Right atrium auricular region (tissue), 2 donors: Measurements from ENCODE around the gene DIP2A. TPM values are rescaled to one million over a fixed set of nuclear protein-coding genes. Genes with fewer than 3 reads are reported as not detected.

Experiments used
- DNase-seq: peaks from one replicate; pipeline ENCODE4 v3.0.0-alpha.2; 2019; ENCODE audit warnings: low spot score
- H3K27ac ChIP-seq, 2 donors: fragments of 200-600 bp; sonication (generic); 1 replicate in 1 of 2; 2 replicates in 1 of 2; pipeline ENCODE4 v1.5.1; 2016 to 2019
- H3K27me3 ChIP-seq, 2 donors: fragments of 200-600 bp; sonication (generic); one replicate each; pipeline versions ENCODE4 v1.5.1 to v1.6.0; 2017 to 2019
- H3K36me3 ChIP-seq: fragments of 200-600 bp; sonication (generic); one replicate; pipeline ENCODE4 v1.5.1; 2016
- H3K4me1 ChIP-seq, 2 donors: fragments of 200-600 bp; sonication (generic); one replicate each; pipeline versions ENCODE4 v1.5.1 to v1.6.0; 2017 to 2019
- H3K4me3 ChIP-seq, 2 donors: fragments of 200-600 bp; sonication (generic); 1 replicate in 1 of 2; 2 replicates in 1 of 2; pipeline ENCODE4 v1.5.1; 2017 to 2019; ENCODE audit warnings: mild to moderate bottlenecking in 1 of 2, moderate library complexity in 1 of 2
- H3K9me3 ChIP-seq, 2 donors: fragments of 200-600 bp; sonication (generic); one replicate each; pipeline ENCODE4 v1.5.1; 2019
- total RNA-seq, 2 donors: library from RNA; depleted of rRNA; stranded (reverse); fragments of >200 nt; gene quantifications; one replicate each; pipeline ENCODE4 v1.1.0, GENCODE V29; 2016
- TF ChIP-seq, protein P1 (sequence below), 2 donors: fragments of 200-600 bp; sonication (generic); IDR thresholded peaks; one replicate each; pipeline ENCODE4 v1.5.1; 2019; ENCODE audit warnings: antibody characterized with exemption in 2 of 2

The DIP2A gene
- total RNA-seq, 2 donors from 2014 or later, result 18.1 to 25.9 TPM

DNA sequence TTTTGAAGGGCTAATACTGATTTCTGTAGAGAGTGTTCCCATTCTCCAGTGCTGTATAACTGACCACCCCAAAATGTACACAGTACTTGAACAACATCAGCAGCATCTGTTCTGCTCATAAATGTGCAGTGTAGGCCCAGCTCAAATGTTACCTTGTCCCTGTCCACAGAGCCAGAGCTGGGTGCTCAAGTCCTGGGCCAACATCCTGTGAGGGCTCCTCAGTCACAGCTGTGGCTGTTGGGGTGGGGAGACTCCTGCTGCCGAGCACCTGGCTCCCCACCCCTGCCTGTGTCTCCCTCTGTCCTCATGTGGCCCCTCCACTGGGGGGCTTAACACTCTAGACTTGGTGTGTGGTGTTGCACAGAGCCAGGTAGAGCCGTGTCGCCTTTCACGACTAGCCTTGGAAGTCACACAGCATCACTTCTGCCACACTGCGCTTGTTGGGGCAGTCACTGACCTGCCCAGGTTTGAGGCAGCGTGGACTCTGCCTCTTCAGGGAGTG is 30.5 kb downstream of the DIP2A start:
- Histone ChIP-seq H3K4me3 (no peak overlapping the region), H3K9me3 (no peaks in the 10 kb centered on the region), H3K27me3 (no peaks in the 10 kb centered on the region), H3K4me1 (no peaks in the 10 kb centered on the region), H3K27ac (no peak overlapping the region), H3K36me3 (peaks cover 26% of the 10 kb centered on the region)
- DNase-seq, result no peak
- TF ChIP-seq, protein P1, sequence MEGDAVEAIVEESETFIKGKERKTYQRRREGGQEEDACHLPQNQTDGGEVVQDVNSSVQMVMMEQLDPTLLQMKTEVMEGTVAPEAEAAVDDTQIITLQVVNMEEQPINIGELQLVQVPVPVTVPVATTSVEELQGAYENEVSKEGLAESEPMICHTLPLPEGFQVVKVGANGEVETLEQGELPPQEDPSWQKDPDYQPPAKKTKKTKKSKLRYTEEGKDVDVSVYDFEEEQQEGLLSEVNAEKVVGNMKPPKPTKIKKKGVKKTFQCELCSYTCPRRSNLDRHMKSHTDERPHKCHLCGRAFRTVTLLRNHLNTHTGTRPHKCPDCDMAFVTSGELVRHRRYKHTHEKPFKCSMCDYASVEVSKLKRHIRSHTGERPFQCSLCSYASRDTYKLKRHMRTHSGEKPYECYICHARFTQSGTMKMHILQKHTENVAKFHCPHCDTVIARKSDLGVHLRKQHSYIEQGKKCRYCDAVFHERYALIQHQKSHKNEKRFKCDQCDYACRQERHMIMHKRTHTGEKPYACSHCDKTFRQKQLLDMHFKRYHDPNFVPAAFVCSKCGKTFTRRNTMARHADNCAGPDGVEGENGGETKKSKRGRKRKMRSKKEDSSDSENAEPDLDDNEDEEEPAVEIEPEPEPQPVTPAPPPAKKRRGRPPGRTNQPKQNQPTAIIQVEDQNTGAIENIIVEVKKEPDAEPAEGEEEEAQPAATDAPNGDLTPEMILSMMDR (IDR thresholded peaks at IDR 0.05), result no peak

DNA sequence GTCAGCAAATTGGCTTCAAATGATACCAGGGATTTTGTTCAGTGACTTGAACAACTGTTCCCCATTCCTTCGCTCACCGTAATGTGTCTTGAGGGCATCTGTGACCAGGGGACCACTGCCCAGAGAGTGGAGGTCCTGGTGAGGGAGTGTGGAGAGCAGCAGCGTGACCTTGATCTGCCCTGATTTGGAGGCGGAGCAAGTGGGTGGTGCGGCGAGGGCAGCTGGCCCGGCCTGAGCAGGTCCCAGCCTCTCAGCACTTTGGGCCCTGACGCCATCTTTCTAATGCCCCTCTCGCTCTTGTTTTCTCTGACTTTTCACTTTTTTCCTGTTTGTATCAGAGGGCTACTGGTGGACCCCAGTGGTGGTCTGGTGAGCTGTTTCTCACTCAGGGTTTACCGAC is 31.1 kb downstream of the DIP2A start:
- TF ChIP-seq, protein P1 (IDR thresholded peaks at IDR 0.05), result no peak
- Histone ChIP-seq H3K9me3 (no peaks in the 10 kb centered on the region), H3K27ac (no peak overlapping the region), H3K4me3 (no peak overlapping the region), H3K27me3 (no peaks in the 10 kb centered on the region), H3K36me3 (peaks cover 26% of the 10 kb centered on the region), H3K4me1 (no peaks in the 10 kb centered on the region)
- no peak for DNase-seq

DNA sequence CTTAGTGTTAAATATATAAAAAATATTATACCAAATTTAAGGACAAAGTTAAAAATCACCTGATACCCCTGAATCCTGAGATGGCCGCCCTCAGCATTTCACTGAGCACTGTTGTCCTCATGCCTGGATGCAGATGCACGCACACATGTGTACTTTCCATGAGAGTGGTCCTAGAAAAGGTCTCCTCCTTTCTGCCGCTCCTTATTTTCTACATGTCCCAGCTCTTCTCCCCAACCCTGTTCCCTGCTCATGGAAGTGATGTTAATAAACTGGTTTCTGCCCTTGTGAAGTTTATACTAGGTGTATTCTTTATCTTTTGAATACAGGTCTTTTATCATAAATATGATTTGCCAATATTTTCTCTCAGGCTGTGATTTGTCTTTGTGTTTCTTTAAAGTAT is 32.9 kb downstream of the DIP2A start:
- peaks cover 20% of the 10 kb centered on the region for H3K36me3 ChIP-seq
- no peaks in the 10 kb centered on the region for H3K9me3 ChIP-seq
- DNase-seq, result no peak
- no peaks in the 10 kb centered on the region for H3K4me1 ChIP-seq
- H3K27ac ChIP-seq, result no peak overlapping the region
- TF ChIP-seq, protein P1 (IDR thresholded peaks at IDR 0.05), result no peak
- no peak overlapping the region for H3K4me3 ChIP-seq
- H3K27me3 ChIP-seq, result no peaks in the 10 kb centered on the region

DNA sequence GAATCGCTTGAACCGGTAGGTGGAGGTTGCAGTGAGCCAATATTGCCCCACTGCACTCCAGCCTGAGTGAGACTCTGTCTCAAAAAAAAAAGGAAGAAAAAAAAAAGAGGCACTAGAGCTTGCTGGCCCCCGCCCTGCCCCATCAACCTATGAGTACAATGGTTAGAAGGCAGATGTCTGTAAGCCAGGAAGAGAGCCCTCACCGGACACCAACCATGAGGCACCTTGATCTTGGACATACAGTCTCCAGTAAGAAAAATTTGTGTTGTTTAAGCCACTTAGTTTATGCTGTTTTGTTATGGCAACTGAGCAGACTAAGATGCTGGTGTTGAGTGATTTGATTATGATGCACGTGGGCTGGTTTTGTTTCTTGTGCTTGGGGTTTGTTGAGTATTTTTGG is 34.2 kb downstream of the DIP2A start:
- Histone ChIP-seq H3K27me3 (no peaks in the 10 kb centered on the region), H3K27ac (no peak overlapping the region), H3K9me3 (no peaks in the 10 kb centered on the region), H3K36me3 (peaks cover 26% of the 10 kb centered on the region), H3K4me3 (no peak overlapping the region), H3K4me1 (no peaks in the 10 kb centered on the region)
- no peak for DNase-seq
- TF ChIP-seq, protein P1 (IDR thresholded peaks at IDR 0.05), result no peak

DNA sequence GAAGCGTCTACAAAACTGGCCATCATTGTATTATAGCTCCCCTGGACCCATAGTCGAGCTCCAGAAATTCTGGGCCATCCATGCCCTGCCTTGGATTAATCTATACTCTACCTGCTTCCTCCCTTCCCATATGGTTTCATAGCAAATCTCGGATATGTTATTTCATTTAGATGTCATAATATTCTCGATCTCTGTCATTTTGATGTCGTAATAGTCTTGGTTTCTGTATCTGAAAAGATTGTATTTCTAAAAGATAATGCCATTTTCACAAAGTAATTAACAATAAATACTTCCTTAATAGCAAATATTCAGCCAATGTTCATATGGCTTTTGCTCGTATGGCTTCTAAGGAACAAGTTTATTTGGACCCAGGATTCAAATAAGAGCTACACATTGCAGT is 35.1 kb downstream of the DIP2A start:
- Histone ChIP-seq H3K9me3 (no peaks in the 10 kb centered on the region), H3K36me3 (peaks cover 36% of the 10 kb centered on the region), H3K27ac (no peak overlapping the region), H3K4me3 (no peak overlapping the region), H3K27me3 (no peaks in the 10 kb centered on the region), H3K4me1 (no peaks in the 10 kb centered on the region)
- no peak for DNase-seq
- TF ChIP-seq, protein P1 (IDR thresholded peaks at IDR 0.05), result no peak

DNA sequence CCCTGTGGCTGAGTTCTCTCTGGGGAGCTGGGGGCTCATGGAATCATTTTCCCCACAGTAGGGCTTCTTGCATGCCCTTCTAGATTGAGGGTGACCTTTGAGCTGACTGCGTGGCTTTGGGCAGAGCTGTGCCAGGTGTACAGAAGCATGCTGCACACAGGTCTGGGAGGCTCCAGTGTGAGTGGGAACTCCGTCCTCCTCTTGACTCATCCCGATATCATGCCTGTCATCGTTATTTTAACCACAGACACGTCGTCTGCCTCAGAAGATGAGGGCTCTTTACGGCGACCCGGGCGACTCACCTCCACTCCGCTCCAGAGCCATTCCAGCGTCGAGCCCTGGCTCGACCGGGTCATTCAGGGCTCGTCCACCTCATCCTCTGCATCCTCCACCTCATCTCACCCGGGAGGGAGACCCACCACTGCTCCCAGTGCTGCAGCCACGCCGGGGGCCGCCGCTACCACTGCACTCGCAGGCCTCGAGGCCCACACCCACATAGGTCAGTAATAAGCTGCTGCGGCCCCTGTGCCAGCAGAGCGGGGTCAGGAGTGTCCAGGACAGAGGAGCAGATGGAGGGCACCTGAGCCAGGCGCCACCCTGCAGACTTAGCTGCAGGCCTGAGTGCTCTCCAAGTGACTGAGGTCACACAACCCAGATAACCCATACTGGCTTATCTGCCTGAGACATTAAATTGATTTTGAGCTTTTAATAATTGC is 39.8 kb downstream of the DIP2A start:
- TF ChIP-seq, protein P1 (IDR thresholded peaks at IDR 0.05), result no peak
- peaks cover 44% of the 10 kb centered on the region for H3K36me3 ChIP-seq
- DNase-seq, result no peak
- no peaks in the 10 kb centered on the region for H3K27me3 ChIP-seq
- H3K4me1 ChIP-seq, result no peaks in the 10 kb centered on the region
- H3K9me3 ChIP-seq, result no peaks in the 10 kb centered on the region
- H3K4me3 ChIP-seq, result no peak overlapping the region
- H3K27ac ChIP-seq, result no peak overlapping the region
